Measurements from ENCODE around the gene ZDHHC12. TPM values are rescaled to one million over a fixed set of nuclear protein-coding genes. Genes with fewer than 3 reads are reported as not detected.

The ZDHHC12 gene
- total and polyA plus RNA-seq, 2 of the 13 experiments (the other 11 are each of a cell fraction or from before 2014, with no cell fraction given) = 25.4 to 28.0 TPM

DNA sequence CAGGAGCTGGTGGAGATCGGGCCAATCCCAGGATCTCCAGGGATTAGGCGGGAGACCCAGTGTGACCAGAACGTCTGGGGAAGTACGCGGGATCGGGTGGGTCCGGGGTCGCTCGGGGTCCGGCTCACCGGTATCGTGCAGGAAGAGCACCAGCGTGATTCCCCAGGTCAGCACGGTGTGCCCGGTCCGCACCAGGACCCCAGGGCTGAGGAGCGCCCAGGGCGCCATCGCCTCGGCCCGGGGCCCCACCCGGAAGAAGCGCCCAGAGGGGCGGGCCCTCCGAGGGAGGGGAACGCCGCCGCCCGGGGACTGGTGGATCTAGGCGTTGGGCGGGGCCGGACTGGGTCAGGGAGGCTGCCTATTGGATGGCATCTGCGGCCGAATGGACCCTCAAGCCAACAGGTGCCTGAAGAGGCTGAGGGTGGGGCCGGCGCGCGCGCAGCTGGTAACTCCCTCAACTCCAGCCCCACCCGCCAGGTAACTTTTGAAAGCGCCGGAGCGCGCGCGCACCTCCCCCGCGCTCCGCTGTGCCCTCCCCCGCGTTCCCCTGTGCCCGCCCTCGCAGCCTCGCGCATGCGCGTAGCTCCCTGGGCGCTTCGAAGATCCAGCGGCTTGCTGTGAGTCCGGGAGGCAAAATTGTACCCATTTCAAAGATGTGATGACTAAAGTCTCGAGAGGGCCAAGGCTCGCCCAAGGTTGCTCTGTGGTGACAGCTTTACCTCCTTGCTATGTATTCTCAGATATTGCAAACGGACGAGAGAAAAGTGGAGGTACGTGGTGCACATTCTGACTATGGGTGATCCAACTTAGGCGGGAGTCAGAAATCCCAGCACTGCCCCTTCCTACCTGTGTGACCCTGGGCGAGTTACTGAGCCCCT is at the start of gene ZDHHC12 (continued):
- TF ChIP-seq, protein P1, sequence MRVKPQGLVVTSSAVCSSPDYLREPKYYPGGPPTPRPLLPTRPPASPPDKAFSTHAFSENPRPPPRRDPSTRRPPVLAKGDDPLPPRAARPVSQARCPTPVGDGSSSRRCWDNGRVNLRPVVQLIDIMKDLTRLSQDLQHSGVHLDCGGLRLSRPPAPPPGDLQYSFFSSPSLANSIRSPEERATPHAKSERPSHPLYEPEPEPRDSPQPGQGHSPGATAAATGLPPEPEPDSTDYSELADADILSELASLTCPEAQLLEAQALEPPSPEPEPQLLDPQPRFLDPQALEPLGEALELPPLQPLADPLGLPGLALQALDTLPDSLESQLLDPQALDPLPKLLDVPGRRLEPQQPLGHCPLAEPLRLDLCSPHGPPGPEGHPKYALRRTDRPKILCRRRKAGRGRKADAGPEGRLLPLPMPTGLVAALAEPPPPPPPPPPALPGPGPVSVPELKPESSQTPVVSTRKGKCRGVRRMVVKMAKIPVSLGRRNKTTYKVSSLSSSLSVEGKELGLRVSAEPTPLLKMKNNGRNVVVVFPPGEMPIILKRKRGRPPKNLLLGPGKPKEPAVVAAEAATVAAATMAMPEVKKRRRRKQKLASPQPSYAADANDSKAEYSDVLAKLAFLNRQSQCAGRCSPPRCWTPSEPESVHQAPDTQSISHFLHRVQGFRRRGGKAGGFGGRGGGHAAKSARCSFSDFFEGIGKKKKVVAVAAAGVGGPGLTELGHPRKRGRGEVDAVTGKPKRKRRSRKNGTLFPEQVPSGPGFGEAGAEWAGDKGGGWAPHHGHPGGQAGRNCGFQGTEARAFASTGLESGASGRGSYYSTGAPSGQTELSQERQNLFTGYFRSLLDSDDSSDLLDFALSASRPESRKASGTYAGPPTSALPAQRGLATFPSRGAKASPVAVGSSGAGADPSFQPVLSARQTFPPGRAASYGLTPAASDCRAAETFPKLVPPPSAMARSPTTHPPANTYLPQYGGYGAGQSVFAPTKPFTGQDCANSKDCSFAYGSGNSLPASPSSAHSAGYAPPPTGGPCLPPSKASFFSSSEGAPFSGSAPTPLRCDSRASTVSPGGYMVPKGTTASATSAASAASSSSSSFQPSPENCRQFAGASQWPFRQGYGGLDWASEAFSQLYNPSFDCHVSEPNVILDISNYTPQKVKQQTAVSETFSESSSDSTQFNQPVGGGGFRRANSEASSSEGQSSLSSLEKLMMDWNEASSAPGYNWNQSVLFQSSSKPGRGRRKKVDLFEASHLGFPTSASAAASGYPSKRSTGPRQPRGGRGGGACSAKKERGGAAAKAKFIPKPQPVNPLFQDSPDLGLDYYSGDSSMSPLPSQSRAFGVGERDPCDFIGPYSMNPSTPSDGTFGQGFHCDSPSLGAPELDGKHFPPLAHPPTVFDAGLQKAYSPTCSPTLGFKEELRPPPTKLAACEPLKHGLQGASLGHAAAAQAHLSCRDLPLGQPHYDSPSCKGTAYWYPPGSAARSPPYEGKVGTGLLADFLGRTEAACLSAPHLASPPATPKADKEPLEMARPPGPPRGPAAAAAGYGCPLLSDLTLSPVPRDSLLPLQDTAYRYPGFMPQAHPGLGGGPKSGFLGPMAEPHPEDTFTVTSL (CRISPR knock-in tag; IDR thresholded peaks at IDR 0.05; ENCODE audit: borderline replicate concordance) = no peak
- TF ChIP-seq ZNF224 (CRISPR knock-in tag; IDR thresholded peaks at IDR 0.05) = no peak
- no peak for TF ChIP-seq FOXP1 (IDR thresholded peaks at IDR 0.05)
- no peak for TF ChIP-seq FOXP1 (CRISPR knock-in tag; IDR thresholded peaks at IDR 0.05)
- TF ChIP-seq HNRNPLL (IDR thresholded peaks at IDR 0.05; ENCODE audit: low read depth, low read length, poor library complexity, severe bottlenecking) = peak; percentile 70
- TF ChIP-seq, protein P2, sequence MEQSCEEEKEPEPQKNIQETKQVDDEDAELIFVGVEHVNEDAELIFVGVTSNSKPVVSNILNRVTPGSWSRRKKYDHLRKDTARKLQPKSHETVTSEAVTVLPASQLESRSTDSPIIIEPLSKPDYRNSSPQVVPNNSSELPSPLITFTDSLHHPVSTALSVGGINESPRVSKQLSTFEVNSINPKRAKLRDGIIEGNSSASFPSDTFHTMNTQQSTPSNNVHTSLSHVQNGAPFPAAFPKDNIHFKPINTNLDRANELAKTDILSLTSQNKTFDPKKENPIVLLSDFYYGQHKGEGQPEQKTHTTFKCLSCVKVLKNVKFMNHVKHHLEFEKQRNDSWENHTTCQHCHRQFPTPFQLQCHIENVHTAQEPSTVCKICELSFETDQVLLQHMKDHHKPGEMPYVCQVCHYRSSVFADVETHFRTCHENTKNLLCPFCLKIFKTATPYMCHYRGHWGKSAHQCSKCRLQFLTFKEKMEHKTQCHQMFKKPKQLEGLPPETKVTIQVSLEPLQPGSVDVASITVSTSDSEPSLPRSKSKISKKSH (CRISPR knock-in tag; IDR thresholded peaks at IDR 0.05; ENCODE audit: borderline replicate concordance) = no peak
- TF ChIP-seq ZNF550 (CRISPR knock-in tag; IDR thresholded peaks at IDR 0.05; ENCODE audit: borderline replicate concordance) = no peak
- no peak for TF ChIP-seq ZNF180 (CRISPR knock-in tag; IDR thresholded peaks at IDR 0.05; ENCODE audit: borderline replicate concordance, low read depth)
- TF ChIP-seq NFATC3 (CRISPR knock-in tag; IDR thresholded peaks at IDR 0.05) = 0 out of 2 replicates have a peak, but pooled peaks have one; percentile 82
- 0 out of 2 replicates have a peak, but pooled peaks have one; percentile 22 for TF ChIP-seq GZF1 (CRISPR knock-in tag; IDR thresholded peaks at IDR 0.05)
- TF ChIP-seq, protein P3, sequence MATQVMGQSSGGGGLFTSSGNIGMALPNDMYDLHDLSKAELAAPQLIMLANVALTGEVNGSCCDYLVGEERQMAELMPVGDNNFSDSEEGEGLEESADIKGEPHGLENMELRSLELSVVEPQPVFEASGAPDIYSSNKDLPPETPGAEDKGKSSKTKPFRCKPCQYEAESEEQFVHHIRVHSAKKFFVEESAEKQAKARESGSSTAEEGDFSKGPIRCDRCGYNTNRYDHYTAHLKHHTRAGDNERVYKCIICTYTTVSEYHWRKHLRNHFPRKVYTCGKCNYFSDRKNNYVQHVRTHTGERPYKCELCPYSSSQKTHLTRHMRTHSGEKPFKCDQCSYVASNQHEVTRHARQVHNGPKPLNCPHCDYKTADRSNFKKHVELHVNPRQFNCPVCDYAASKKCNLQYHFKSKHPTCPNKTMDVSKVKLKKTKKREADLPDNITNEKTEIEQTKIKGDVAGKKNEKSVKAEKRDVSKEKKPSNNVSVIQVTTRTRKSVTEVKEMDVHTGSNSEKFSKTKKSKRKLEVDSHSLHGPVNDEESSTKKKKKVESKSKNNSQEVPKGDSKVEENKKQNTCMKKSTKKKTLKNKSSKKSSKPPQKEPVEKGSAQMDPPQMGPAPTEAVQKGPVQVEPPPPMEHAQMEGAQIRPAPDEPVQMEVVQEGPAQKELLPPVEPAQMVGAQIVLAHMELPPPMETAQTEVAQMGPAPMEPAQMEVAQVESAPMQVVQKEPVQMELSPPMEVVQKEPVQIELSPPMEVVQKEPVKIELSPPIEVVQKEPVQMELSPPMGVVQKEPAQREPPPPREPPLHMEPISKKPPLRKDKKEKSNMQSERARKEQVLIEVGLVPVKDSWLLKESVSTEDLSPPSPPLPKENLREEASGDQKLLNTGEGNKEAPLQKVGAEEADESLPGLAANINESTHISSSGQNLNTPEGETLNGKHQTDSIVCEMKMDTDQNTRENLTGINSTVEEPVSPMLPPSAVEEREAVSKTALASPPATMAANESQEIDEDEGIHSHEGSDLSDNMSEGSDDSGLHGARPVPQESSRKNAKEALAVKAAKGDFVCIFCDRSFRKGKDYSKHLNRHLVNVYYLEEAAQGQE (IDR thresholded peaks at IDR 0.05; ENCODE audit: borderline replicate concordance in 1 of 2, low read depth in 1 of 2, low read length in 2 of 2) = no peak
- peak; percentile 65; the same call in 1 of the 2 replicates for TF ChIP-seq ZNF547 (CRISPR knock-in tag; IDR thresholded peaks at IDR 0.05)
- no peak for TF ChIP-seq SRSF4 (IDR thresholded peaks at IDR 0.05; ENCODE audit: low read depth, low read length, poor library complexity, severe bottlenecking)
- no peak for TF ChIP-seq ZNF790 (CRISPR knock-in tag; IDR thresholded peaks at IDR 0.05; ENCODE audit: borderline replicate concordance)
- no peak for TF ChIP-seq KAT2B (IDR thresholded peaks at IDR 0.05; ENCODE audit: borderline replicate concordance, low read depth, low read length)
- TF ChIP-seq KAT7 (CRISPR knock-in tag; IDR thresholded peaks at IDR 0.05; ENCODE audit: borderline replicate concordance) = no peak
- no peak for TF ChIP-seq RBAK (CRISPR knock-in tag; IDR thresholded peaks at IDR 0.05)
- peak; percentile 69 for TF ChIP-seq KLF12 (CRISPR knock-in tag; IDR thresholded peaks at IDR 0.05; ENCODE audit: borderline replicate concordance)

Measured in HepG2 (cell line).